Measurements from ENCODE around the gene ABCB8.

Gene ABCB8

DNA sequence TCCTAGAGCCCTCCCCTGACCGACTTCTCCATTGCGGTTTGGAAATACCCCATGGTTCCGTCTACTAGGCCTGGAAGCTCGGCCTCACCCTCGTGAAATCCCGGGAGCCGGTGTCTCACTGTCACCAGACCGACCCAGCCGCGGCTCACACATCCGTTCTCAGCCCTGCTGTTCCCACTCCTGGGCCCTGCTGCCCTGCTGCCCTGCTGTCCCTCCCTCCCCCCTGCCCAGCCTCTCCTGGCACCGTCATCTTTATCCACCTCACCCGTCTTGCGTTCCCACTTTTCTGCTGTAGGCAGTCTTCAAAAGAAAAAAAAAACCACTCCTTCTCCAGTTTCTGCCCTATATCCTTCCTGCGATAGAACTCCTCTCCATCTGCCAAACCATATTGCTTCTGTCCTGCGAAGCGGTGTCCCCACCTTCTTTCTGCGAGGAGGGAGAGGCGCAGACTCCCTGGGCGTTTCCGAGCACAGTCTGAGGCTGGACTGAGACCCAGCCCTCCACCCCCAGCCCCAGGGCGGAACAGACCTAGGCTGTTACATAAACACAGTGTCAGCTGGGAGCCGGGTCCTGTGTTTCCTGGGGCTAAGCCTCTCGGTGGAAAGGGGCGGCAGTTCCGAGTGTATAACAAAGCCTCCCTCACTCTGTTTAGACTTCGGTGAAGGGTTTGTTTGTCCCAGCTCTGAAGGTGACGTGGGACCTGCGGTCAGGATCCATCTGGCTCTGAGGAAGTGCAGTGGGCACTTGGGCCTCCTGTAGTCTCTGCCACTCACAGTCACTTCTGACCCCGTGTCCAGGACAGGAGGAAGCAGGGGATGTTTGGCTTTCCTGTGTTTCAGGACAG lies 60.8 kb downstream of the ABCB8 start:
- DNase-seq, result peak; percentile 36

DNA sequence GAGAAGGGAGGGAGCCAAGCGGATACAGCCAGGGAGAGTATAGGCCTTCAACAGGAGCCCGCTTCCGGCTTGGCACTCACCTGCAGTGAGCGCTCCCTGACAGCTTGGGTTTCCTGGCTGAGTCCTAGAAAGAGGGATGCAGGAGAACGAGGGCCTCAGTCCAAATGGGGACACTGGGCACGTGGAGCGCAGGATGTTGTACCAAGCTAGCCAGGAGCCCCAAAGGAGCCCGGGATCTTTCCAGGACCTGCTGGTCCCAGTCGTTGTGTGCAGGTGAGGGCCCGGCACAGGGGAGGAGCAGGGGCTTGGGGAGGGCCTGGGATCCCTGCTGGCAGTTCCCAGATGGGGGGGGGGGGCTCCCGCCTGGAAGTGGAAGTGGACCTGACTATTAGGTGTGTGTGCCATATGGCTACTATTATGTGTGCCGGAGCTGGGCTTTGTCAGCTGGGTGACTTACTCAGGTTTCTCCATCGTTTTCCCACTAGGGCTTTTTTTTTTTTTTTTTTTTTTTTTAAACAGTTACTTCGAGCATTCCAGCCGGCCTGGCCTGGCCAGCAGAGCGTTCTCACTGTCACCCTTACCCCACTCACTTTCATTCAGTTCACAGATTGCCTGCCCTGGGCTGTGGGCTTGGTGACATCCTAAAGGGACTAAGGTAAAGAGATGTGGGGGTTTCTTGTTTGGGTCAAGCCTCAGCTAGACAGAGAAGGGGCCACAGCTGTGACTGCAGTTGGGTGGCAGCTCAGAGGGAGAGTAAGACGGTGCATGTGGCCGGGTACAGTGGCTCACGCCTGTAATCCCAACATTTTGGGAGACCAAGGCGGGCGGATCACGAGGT lies 61.9 kb downstream of the ABCB8 start:
- DNase-seq, result no peak

GRCh38 chr7:151091003-151091402 lies 62.8 kb downstream of the ABCB8 start:
- DNase-seq, result no peak

DNA sequence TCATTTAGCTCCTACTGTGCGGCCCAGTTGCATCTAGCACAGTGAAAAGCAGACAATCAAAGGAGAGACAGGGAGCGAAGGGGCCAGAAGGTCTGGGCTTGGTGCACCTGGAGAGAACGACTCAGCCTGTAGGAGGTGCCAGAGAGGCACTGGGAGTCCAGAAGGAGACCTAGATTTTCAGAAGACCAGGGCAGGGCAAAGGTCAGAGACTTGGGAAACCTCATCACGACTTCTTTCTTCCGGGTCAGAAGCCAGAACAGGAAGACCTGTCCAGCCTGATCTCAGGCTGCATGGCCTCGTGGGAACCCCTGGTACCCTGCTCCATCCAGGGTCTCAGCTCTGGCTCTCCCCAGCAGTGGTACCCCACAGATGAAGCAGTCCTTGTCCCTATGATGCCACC lies 63.2 kb downstream of the ABCB8 start:
- DNase-seq, result no peak

- no peak for DNase-seq
These were observed 63.7 kb downstream of the ABCB8 start for GRCh38 chr7:151091988-151092387.

GRCh38 chr7:151093748-151094147 lies 65.5 kb downstream of the ABCB8 start:
- no peak for DNase-seq

- DNase-seq, result no peak
These were observed 66.4 kb downstream of the ABCB8 start for GRCh38 chr7:151094675-151095074.

DNA sequence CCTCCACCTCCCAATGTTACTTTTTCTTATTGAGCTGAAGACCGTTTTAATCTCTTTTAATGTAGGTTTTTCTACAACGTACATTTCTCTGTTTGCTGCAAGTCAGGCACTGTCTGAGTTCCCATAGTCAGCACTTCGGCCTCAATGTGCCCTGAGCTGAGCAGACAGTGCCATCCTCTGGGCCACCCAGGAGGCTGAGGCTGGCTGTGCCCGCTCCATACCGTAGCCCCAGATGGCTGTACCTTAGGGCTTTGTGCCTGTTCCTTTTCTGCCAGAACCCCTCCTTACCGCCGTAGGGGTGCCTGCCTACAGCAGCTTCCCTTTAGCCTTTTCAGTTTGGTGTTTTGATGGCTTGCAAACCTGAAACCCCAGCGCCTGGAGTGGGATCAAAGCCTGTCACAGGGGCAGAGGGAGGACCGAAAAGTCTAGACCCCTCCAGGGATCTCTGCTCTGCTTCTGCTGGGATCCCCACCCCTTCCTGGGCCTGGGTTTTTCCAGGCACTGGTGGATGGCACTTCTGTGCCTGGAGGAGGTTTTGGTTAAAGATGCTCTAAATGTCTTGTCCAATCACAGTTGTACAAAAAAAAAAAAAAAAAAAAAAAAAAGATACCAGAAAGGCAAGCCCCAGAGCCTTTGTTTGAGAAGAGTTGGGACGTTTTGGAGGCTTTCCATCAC lies 67.0 kb downstream of the ABCB8 start:
- no peak for DNase-seq

DNA sequence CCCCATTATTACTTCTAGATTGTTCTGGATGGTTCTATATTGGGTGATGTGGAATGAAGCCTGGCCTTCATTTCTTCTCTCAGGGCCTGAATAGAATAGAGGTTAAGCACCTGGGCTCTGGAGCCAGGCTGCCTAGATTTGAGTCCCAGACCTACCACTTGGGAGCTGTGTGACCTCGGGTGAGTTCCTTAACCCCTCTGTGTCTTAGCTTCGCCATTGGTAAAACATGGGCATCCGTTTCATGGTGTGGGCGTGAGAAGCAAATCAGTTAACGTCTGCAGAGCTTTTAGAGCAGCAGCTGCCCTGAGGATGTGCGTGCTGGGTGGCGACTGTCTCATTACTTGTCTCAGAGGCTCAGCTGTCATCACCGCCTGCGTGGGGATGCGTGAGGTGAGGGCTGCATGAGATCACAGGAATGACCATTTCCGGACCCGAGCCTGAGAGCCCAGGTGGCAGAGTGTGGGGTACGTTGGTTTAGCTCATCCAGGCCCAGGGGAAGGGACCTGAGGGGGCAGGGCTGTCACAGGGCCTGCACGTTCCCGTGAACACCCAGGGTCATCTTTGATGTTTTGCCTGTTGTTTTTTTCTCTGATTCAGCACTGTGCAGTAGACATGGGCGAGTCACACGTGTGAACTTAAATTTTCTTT lies 67.7 kb downstream of the ABCB8 start:
- no peak for DNase-seq
